Cardiac muscle cell (in vitro differentiated cells and primary cell): ENCODE measurements around the gene UQCC2. TPM values are rescaled to one million over a fixed set of nuclear protein-coding genes. Genes with fewer than 3 reads are reported as not detected.

ENCODE experiments used
- DNase-seq, 2 donors: peaks; one replicate each; pipeline versions ENCODE4 v3.0.0 to v3.0.0-alpha.2; 2010 to 2017; ENCODE audit warnings: low read depth in 1 of 2, low spot score in 1 of 2
- H3K27ac ChIP-seq: fragments of 200-600 bp; sonication (generic); 2 replicates; pipeline ENCODE4 v1.5.1; 2016
- H3K27me3 ChIP-seq: fragments of 200-600 bp; sonication (generic); 2 replicates; pipeline ENCODE4 v1.6.0; 2016; ENCODE audit warnings: control low read depth
- H3K36me3 ChIP-seq: fragments of 200-600 bp; sonication (generic); 2 replicates; pipeline ENCODE4 v1.5.1; 2016; ENCODE audit warnings: control low read depth
- H3K4me1 ChIP-seq: fragments of 200-600 bp; sonication (generic); 2 replicates; pipeline ENCODE4 v1.8.1; 2017; ENCODE audit warnings: low read depth, mild to moderate bottlenecking, mixed run types
- H3K4me3 ChIP-seq: fragments of 200-600 bp; sonication (generic); 2 replicates; pipeline ENCODE4 v1.5.1; 2016; ENCODE audit warnings: mild to moderate bottlenecking
- H3K9me3 ChIP-seq: fragments of 200-600 bp; sonication (generic); 2 replicates; pipeline ENCODE4 v1.5.1; 2017; ENCODE audit warnings: low read depth, mild to moderate bottlenecking, control low read depth
- CTCF ChIP-seq: IDR thresholded peaks from 2 replicates; pipeline ENCODE4 v1.5.1; 2012; ENCODE audit warnings: low read depth, mild to moderate bottlenecking, low read length
- polyA plus RNA-seq: library from polyadenylated mRNA; unstranded; fragments of >200 nt; fragmentation: Nextera tagmentation; extraction: Ambion mirVana; gene quantifications from 2 replicates; pipeline ENCODE4 v1.2.1, GENCODE V29; 2016
- total RNA-seq: library from RNA; depleted of rRNA; stranded (reverse); fragments of >200 nt; gene quantifications from 2 replicates; pipeline ENCODE4 v1.2.3, GENCODE V29; 2016

The UQCC2 gene
- total and polyA plus RNA-seq, 2 experiments from 2014 or later: 40.1 to 232 TPM

GRCh38 chr6:33746036-33746600 is 34.6 kb upstream of the UQCC2 start:
- Histone ChIP-seq H3K36me3 (no peaks in the 10 kb centered on the region), H3K9me3 (no peaks in the 10 kb centered on the region), H3K27me3 (no peaks in the 10 kb centered on the region), H3K4me3 (peak overlapping the region; percentile 3), H3K27ac (peak overlapping the region; percentile 67), H3K4me1 (peaks cover 42% of the 10 kb centered on the region)
- peak in 1 of 2 donors; percentile 65 for DNase-seq
- peak; percentile 9 for TF ChIP-seq CTCF

GRCh38 chr6:33745548-33745947 is 34.0 kb upstream of the UQCC2 start:
- no peak for DNase-seq
- H3K4me1 ChIP-seq: peaks cover 38% of the 10 kb centered on the region
- no peak for TF ChIP-seq CTCF
- no peaks in the 10 kb centered on the region for H3K9me3 ChIP-seq
- peak overlapping the region; percentile 67 for H3K27ac ChIP-seq
- no peak overlapping the region for H3K4me3 ChIP-seq
- no peaks in the 10 kb centered on the region for H3K36me3 ChIP-seq
- H3K27me3 ChIP-seq: no peaks in the 10 kb centered on the region

- Histone ChIP-seq H3K9me3 (no peaks in the 10 kb centered on the region), H3K27me3 (no peaks in the 10 kb centered on the region), H3K4me3 (no peak overlapping the region), H3K27ac (peak overlapping the region; percentile 67), H3K36me3 (no peaks in the 10 kb centered on the region), H3K4me1 (peaks cover 38% of the 10 kb centered on the region)
- DNase-seq: no peak
- TF ChIP-seq CTCF: no peak
Measured at GRCh38 chr6:33744895-33745546, 33.5 kb upstream of the UQCC2 start.

GRCh38 chr6:33744001-33744848 is 32.7 kb upstream of the UQCC2 start:
- H3K9me3 ChIP-seq: no peaks in the 10 kb centered on the region
- no peaks in the 10 kb centered on the region for H3K27me3 ChIP-seq
- no peak overlapping the region for H3K4me3 ChIP-seq
- peak; percentile 79 to 82 for DNase-seq
- TF ChIP-seq CTCF: peak; percentile 92
- H3K36me3 ChIP-seq: no peaks in the 10 kb centered on the region
- peak overlapping the region; percentile 67 for H3K27ac ChIP-seq
- H3K4me1 ChIP-seq: peaks cover 38% of the 10 kb centered on the region

GRCh38 chr6:33742837-33743236 is 31.3 kb upstream of the UQCC2 start:
- no peaks in the 10 kb centered on the region for H3K9me3 ChIP-seq
- H3K36me3 ChIP-seq: no peaks in the 10 kb centered on the region
- H3K27me3 ChIP-seq: no peaks in the 10 kb centered on the region
- no peak overlapping the region for H3K27ac ChIP-seq
- peaks cover 33% of the 10 kb centered on the region for H3K4me1 ChIP-seq
- no peak for DNase-seq
- TF ChIP-seq CTCF: no peak
- H3K4me3 ChIP-seq: no peak overlapping the region
